Uterus (tissue), 2 donors: ENCODE data around the gene CDC42.

Experiments
- POLR2A ChIP-seq, 2 donors: fragments of 450-650 bp; IDR thresholded peaks; one replicate each; pipeline ENCODE4 v1.6.1; 2016; ENCODE audit warnings: antibody characterized with exemption in 2 of 2, mild to moderate bottlenecking in 1 of 2, moderate library complexity in 1 of 2
- TF ChIP-seq, protein P1 (sequence below), 4 experiments: fragments of 200-600 bp in 2 of 4; fragments of 450-650 bp in 2 of 4; sonication (generic) in 2 of 4; IDR thresholded peaks; one replicate each; pipeline ENCODE4 v1.5.1; 2016 to 2019; ENCODE audit warnings: antibody characterized with exemption in 4 of 4, mild to moderate bottlenecking in 2 of 4, moderate library complexity in 1 of 4

DNA sequence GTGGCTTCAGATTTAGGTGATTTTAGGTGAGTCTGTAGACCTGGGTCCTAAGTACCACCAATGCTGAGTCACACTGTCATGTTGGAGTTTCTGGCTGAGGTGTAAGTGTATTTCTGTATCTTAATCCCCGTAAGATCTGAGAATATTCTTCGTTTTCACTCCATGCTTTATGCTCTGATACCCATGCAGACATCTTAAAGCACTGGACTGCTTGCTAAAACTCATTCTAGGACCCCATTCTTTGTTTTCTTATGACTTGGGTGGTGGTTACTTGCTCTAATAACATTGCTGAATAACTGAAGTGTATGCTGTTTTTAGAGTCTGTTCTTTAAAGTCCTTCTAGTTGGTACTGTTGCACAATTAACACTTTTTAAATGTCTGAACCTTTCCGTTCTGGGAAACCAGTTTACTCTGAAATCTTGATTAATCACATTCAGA is 36.6 kb downstream of the CDC42 start:
- TF ChIP-seq, protein P1, sequence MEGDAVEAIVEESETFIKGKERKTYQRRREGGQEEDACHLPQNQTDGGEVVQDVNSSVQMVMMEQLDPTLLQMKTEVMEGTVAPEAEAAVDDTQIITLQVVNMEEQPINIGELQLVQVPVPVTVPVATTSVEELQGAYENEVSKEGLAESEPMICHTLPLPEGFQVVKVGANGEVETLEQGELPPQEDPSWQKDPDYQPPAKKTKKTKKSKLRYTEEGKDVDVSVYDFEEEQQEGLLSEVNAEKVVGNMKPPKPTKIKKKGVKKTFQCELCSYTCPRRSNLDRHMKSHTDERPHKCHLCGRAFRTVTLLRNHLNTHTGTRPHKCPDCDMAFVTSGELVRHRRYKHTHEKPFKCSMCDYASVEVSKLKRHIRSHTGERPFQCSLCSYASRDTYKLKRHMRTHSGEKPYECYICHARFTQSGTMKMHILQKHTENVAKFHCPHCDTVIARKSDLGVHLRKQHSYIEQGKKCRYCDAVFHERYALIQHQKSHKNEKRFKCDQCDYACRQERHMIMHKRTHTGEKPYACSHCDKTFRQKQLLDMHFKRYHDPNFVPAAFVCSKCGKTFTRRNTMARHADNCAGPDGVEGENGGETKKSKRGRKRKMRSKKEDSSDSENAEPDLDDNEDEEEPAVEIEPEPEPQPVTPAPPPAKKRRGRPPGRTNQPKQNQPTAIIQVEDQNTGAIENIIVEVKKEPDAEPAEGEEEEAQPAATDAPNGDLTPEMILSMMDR (IDR thresholded peaks at IDR 0.05), result no peak
- no peak for TF ChIP-seq POLR2A (IDR thresholded peaks at IDR 0.05)
